ENCODE measurements around the gene FAIM2. TPM values are rescaled to one million over a fixed set of nuclear protein-coding genes. Genes with fewer than 3 reads are reported as not detected.

FAIM2 gene
- total RNA-seq, 2 experiments from 2014 or later, result 0.05 to 0.06 TPM

GRCh38 chr12:49921299-49921698 lies 17.6 kb upstream of the FAIM2 start:
- Mint-ChIP-seq H3K27ac (no peak overlapping the region), H3K9me3 (ENCODE audit: low read depth) (no peaks in the 10 kb centered on the region), H3K4me1 (no peaks in the 10 kb centered on the region), H3K4me3 (no peak overlapping the region), H3K36me3 (no peaks in the 10 kb centered on the region), H3K27me3 (peaks cover 13% of the 10 kb centered on the region)
- CTCF ChIA-PET, result no interaction called here
- no peak for DNase-seq
- ATAC-seq, result no peak

GRCh38 chr12:49920915-49921286 lies 17.2 kb upstream of the FAIM2 start:
- H3K27me3 Mint-ChIP-seq, result peaks cover 14% of the 10 kb centered on the region
- DNase-seq, result no peak
- no peak for ATAC-seq
- no peak overlapping the region for H3K4me3 Mint-ChIP-seq
- CTCF ChIA-PET, result no interaction called here
- no peaks in the 10 kb centered on the region for H3K4me1 Mint-ChIP-seq
- H3K9me3 Mint-ChIP-seq (ENCODE audit: low read depth), result no peaks in the 10 kb centered on the region
- no peaks in the 10 kb centered on the region for H3K36me3 Mint-ChIP-seq
- H3K27ac Mint-ChIP-seq, result no peak overlapping the region

- no peak overlapping the region for H3K4me3 Mint-ChIP-seq
- CTCF ChIA-PET, result no interaction called here
- ATAC-seq (no peak), DNase-seq (no peak)
- H3K9me3 Mint-ChIP-seq (ENCODE audit: low read depth), result no peaks in the 10 kb centered on the region
- peaks cover 15% of the 10 kb centered on the region for H3K27me3 Mint-ChIP-seq
- H3K4me1 Mint-ChIP-seq, result no peaks in the 10 kb centered on the region
- H3K27ac Mint-ChIP-seq, result no peak overlapping the region
- H3K36me3 Mint-ChIP-seq, result no peaks in the 10 kb centered on the region
Observed at GRCh38 chr12:49920241-49920914, 16.7 kb upstream of the FAIM2 start.

GRCh38 chr12:49917788-49918173 lies 14.1 kb upstream of the FAIM2 start:
- Mint-ChIP-seq H3K9me3 (ENCODE audit: low read depth) (no peaks in the 10 kb centered on the region), H3K4me1 (no peaks in the 10 kb centered on the region), H3K27me3 (peaks cover 18% of the 10 kb centered on the region), H3K27ac (no peak overlapping the region), H3K4me3 (no peak overlapping the region), H3K36me3 (no peaks in the 10 kb centered on the region)
- DNase-seq (no peak), ATAC-seq (no peak)
- CTCF ChIA-PET, result interaction anchor here (2.3 kb wide), 1 partner anchor 28 kb away, joined by 7 read pairs; no protein-coding TSS in a partner anchor

- Mint-ChIP-seq H3K27ac (no peak overlapping the region), H3K4me1 (no peaks in the 10 kb centered on the region), H3K27me3 (peaks cover 18% of the 10 kb centered on the region), H3K4me3 (no peak overlapping the region), H3K9me3 (ENCODE audit: low read depth) (no peaks in the 10 kb centered on the region), H3K36me3 (no peaks in the 10 kb centered on the region)
- ATAC-seq (no peak), DNase-seq (no peak)
- CTCF ChIA-PET, result interaction anchor here (2.3 kb wide), 1 partner anchor 28 kb away, joined by 7 read pairs; no protein-coding TSS in a partner anchor
Observed at GRCh38 chr12:49917166-49917787, 13.6 kb upstream of the FAIM2 start.

- DNase-seq, result no peak
Observed at GRCh38 chr12:49916129-49916919, 12.6 kb upstream of the FAIM2 start.

GRCh38 chr12:49912345-49913255 lies 8.9 kb upstream of the FAIM2 start:
- H3K27ac Mint-ChIP-seq, result no peak overlapping the region
- H3K27me3 Mint-ChIP-seq, result peaks cover 5% of the 10 kb centered on the region
- no peak for DNase-seq
- CTCF ChIA-PET, result interaction anchor here (1.3 kb wide), 1 partner anchor 55 kb away, joined by 3 read pairs; no protein-coding TSS in a partner anchor
- H3K4me3 Mint-ChIP-seq, result no peak overlapping the region
- no peak for ATAC-seq
- no peaks in the 10 kb centered on the region for H3K9me3 Mint-ChIP-seq (ENCODE audit: low read depth)
- no peaks in the 10 kb centered on the region for H3K4me1 Mint-ChIP-seq
- no peaks in the 10 kb centered on the region for H3K36me3 Mint-ChIP-seq

More at GRCh38 chr12:49916129-49916919, 12.6 kb upstream of the FAIM2 start:
- Mint-ChIP-seq H3K4me1 (no peaks in the 10 kb centered on the region), H3K36me3 (no peaks in the 10 kb centered on the region), H3K27me3 (peaks cover 18% of the 10 kb centered on the region), H3K4me3 (no peak overlapping the region), H3K27ac (no peak overlapping the region), H3K9me3 (ENCODE audit: low read depth) (no peaks in the 10 kb centered on the region)
- CTCF ChIA-PET, result interaction anchor here (0.9 to 2.3 kb wide), 3 partner anchors 29 to 51 kb away, joined by 3 to 7 read pairs (median 5); no protein-coding TSS in a partner anchor
- ATAC-seq, result no peak

- no peak overlapping the region for H3K27ac Mint-ChIP-seq
- CTCF ChIA-PET, result no interaction called here
- H3K4me1 Mint-ChIP-seq, result no peaks in the 10 kb centered on the region
Observed at GRCh38 chr12:49911213-49911605, 7.5 kb upstream of the FAIM2 start.

GRCh38 chr12:49910331-49911212 lies 6.9 kb upstream of the FAIM2 start:
- Mint-ChIP-seq H3K27me3 (peaks cover 17% of the 10 kb centered on the region), H3K9me3 (ENCODE audit: low read depth) (no peaks in the 10 kb centered on the region), H3K27ac (no peak overlapping the region), H3K36me3 (no peaks in the 10 kb centered on the region), H3K4me3 (no peak overlapping the region), H3K4me1 (no peaks in the 10 kb centered on the region)
- DNase-seq (no peak), ATAC-seq (no peak)
- CTCF ChIA-PET, result interaction anchor here (1.9 kb wide), 1 partner anchor 35 kb away, joined by 4 read pairs; no protein-coding TSS in a partner anchor

More at GRCh38 chr12:49911213-49911605, 7.5 kb upstream of the FAIM2 start:
- no peaks in the 10 kb centered on the region for H3K36me3 Mint-ChIP-seq
- ATAC-seq, result no peak
- H3K27me3 Mint-ChIP-seq, result peaks cover 14% of the 10 kb centered on the region
- DNase-seq, result no peak
- no peak overlapping the region for H3K4me3 Mint-ChIP-seq
- no peaks in the 10 kb centered on the region for H3K9me3 Mint-ChIP-seq (ENCODE audit: low read depth)

- H3K4me1 Mint-ChIP-seq, result no peaks in the 10 kb centered on the region
- no peak for DNase-seq
- ATAC-seq, result no peak
Observed at GRCh38 chr12:49909826-49910225, 6.1 kb upstream of the FAIM2 start.

GRCh38 chr12:49909356-49909755 lies 5.7 kb upstream of the FAIM2 start:
- DNase-seq (no peak), ATAC-seq (no peak)
- peaks cover 24% of the 10 kb centered on the region for H3K27me3 Mint-ChIP-seq
- no peak overlapping the region for H3K27ac Mint-ChIP-seq
- peaks cover 3% of the 10 kb centered on the region for H3K4me1 Mint-ChIP-seq
- no peaks in the 10 kb centered on the region for H3K9me3 Mint-ChIP-seq (ENCODE audit: low read depth)
- H3K36me3 Mint-ChIP-seq, result no peaks in the 10 kb centered on the region
- CTCF ChIA-PET, result interaction anchor here (1.9 kb wide), 1 partner anchor 36 kb away, joined by 4 read pairs; no protein-coding TSS in a partner anchor
- no peak overlapping the region for H3K4me3 Mint-ChIP-seq

More at GRCh38 chr12:49909826-49910225, 6.1 kb upstream of the FAIM2 start:
- peaks cover 20% of the 10 kb centered on the region for H3K27me3 Mint-ChIP-seq
- H3K36me3 Mint-ChIP-seq, result no peaks in the 10 kb centered on the region
- CTCF ChIA-PET, result interaction anchor here (1.9 kb wide), 1 partner anchor 36 kb away, joined by 4 read pairs; no protein-coding TSS in a partner anchor
- H3K4me3 Mint-ChIP-seq, result no peak overlapping the region
- H3K9me3 Mint-ChIP-seq (ENCODE audit: low read depth), result no peaks in the 10 kb centered on the region
- H3K27ac Mint-ChIP-seq, result no peak overlapping the region

GRCh38 chr12:49907352-49907751 lies 3.7 kb upstream of the FAIM2 start:
- peaks cover 30% of the 10 kb centered on the region for H3K27me3 Mint-ChIP-seq
- no peak overlapping the region for H3K27ac Mint-ChIP-seq
- ATAC-seq, result no peak
- CTCF ChIA-PET, result interaction anchor here (1.2 to 2.5 kb wide), 2 partner anchors 38 to 60 kb away, joined by 5 to 11 read pairs; no protein-coding TSS in a partner anchor
- no peak overlapping the region for H3K4me3 Mint-ChIP-seq
- H3K9me3 Mint-ChIP-seq (ENCODE audit: low read depth), result no peaks in the 10 kb centered on the region
- DNase-seq, result no peak
- no peaks in the 10 kb centered on the region for H3K36me3 Mint-ChIP-seq
- H3K4me1 Mint-ChIP-seq, result peaks cover 10% of the 10 kb centered on the region
